GM23338 (cell line): ENCODE data around the gene WNT10A. TPM values are rescaled to one million over a fixed set of nuclear protein-coding genes. Genes with fewer than 3 reads are reported as not detected.
A peak's percentile ranks its signal among the peaks of the same experiment; 100 is the strongest.

ENCODE experiments used
- ATAC-seq: fragments of 200-7000 bp; cut with Tn5 transposase; 3 replicates; pipeline ENCODE4 v1.9.1; 2020
- DNase-seq: peaks from one replicate; pipeline ENCODE4 v3.0.0-alpha.2; 2015; ENCODE audit warnings: low spot score
- H2AFZ ChIP-seq: fragments of 200-600 bp; sonication (generic); 2 replicates; pipeline ENCODE4 v1.8.0; 2016; ENCODE audit warnings: antibody characterized with exemption, mild to moderate bottlenecking, moderate library complexity
- H3F3A ChIP-seq: fragments of 200-600 bp; sonication (generic); replicated peaks from 2 replicates; pipeline ENCODE4 v1.8.0; 2017; ENCODE audit warnings: antibody characterized with exemption, mixed run types, low read depth
- H3K27ac ChIP-seq: fragments of 200-600 bp; sonication (generic); 2 replicates; pipeline ENCODE4 v1.6.1; 2016; ENCODE audit warnings: low read depth
- H3K27me3 ChIP-seq: fragments of 200-600 bp; sonication (generic); 2 replicates; pipeline ENCODE4 v1.8.0; 2016; ENCODE audit warnings: mild to moderate bottlenecking, mixed run types, moderate library complexity; ENCODE audit not compliant: insufficient read depth
- H3K36me3 ChIP-seq: fragments of 200-600 bp; sonication (generic); 2 replicates; pipeline ENCODE4 v1.8.0; 2016; ENCODE audit warnings: mild to moderate bottlenecking; ENCODE audit not compliant: insufficient read depth
- H3K4me1 ChIP-seq: fragments of 200-600 bp; sonication (generic); 2 replicates; pipeline ENCODE4 v1.8.0; 2016; ENCODE audit warnings: mild to moderate bottlenecking, moderate library complexity; ENCODE audit not compliant: insufficient read depth
- H3K4me2 ChIP-seq: fragments of 200-600 bp; sonication (generic); 2 replicates; pipeline ENCODE4 v1.7.1; 2017; ENCODE audit warnings: mixed run types
- H3K4me3 ChIP-seq: fragments of 200-600 bp; sonication (generic); 2 replicates; pipeline ENCODE4 v1.6.1; 2016; ENCODE audit warnings: mixed run types
- H3K79me2 ChIP-seq: fragments of 200-600 bp; sonication (generic); replicated peaks from 2 replicates; pipeline ENCODE4 v1.8.0; 2017; ENCODE audit warnings: mild to moderate bottlenecking; ENCODE audit not compliant: insufficient read depth
- H3K9me2 ChIP-seq: fragments of 200-600 bp; sonication (generic); 2 replicates; pipeline ENCODE4 v1.8.0; 2017; ENCODE audit not compliant: insufficient read depth
- H4K20me1 ChIP-seq: fragments of 200-600 bp; sonication (generic); replicated peaks from 2 replicates; pipeline ENCODE4 v1.8.0; 2017; ENCODE audit warnings: mild to moderate bottlenecking; ENCODE audit not compliant: insufficient read depth
- H3K27ac Mint-ChIP-seq: 2 replicates; pipeline ENCODE4 v1.8.0; 2020; ENCODE audit warnings: inconsistent platforms, mild to moderate bottlenecking, moderate library complexity, mixed read lengths
- H3K27me3 Mint-ChIP-seq: 3 replicates; pipeline ENCODE4 v1.8.0; 2022; ENCODE audit warnings: low read depth, mild to moderate bottlenecking, moderate library complexity, mixed read lengths, inconsistent platforms; ENCODE audit not compliant: insufficient read depth, poor library complexity
- H3K36me3 Mint-ChIP-seq: 3 replicates; pipeline ENCODE4 v1.8.0; 2021; ENCODE audit warnings: low read depth, mild to moderate bottlenecking, inconsistent platforms, moderate library complexity, mixed read lengths
- H3K4me1 Mint-ChIP-seq: 3 replicates; pipeline ENCODE4 v1.8.0; 2020; ENCODE audit warnings: mild to moderate bottlenecking, inconsistent platforms, mixed read lengths
- H3K4me3 Mint-ChIP-seq: 3 replicates; pipeline ENCODE4 v1.8.0; 2021; ENCODE audit warnings: moderate library complexity, mild to moderate bottlenecking, inconsistent platforms, mixed read lengths
- H3K9me3 Mint-ChIP-seq: 3 replicates; pipeline ENCODE4 v1.8.0; 2020; ENCODE audit warnings: moderate library complexity, mild to moderate bottlenecking, inconsistent platforms, mixed read lengths
- CTCF ChIP-seq, 2 experiments: fragments of 200-600 bp in 1 of 2; sonication (generic) in 1 of 2; conservative IDR thresholded peaks; 2 replicates each; pipeline versions ENCODE4 v1.5.1 to v1.6.1; 2016 to 2017; ENCODE audit warnings: antibody characterized with exemption in 2 of 2, low read depth in 2 of 2, mild to moderate bottlenecking in 2 of 2, moderate library complexity in 1 of 2
- ETS1 ChIP-seq: IDR thresholded peaks from 2 replicates; pipeline ENCODE4 v1.6.1; 2016; ENCODE audit warnings: antibody characterized with exemption
- EZH2 ChIP-seq: fragments of 200-600 bp; sonication (generic); IDR thresholded peaks from one replicate; pipeline ENCODE4 v1.8.0; 2017; ENCODE audit warnings: antibody characterized with exemption, mild to moderate bottlenecking, low read depth; ENCODE audit not compliant: unreplicated experiment
- EZH2phosphoT487 ChIP-seq: fragments of 200-600 bp; sonication (generic); IDR thresholded peaks from one replicate; pipeline ENCODE4 v1.8.1; 2018; ENCODE audit warnings: antibody characterized with exemption; ENCODE audit not compliant: unreplicated experiment
- JUNB ChIP-seq: IDR thresholded peaks from one replicate; pipeline ENCODE4 v1.6.1; 2016; ENCODE audit warnings: antibody characterized with exemption; ENCODE audit not compliant: unreplicated experiment
- NANOG ChIP-seq: IDR thresholded peaks from 2 replicates; pipeline ENCODE4 v1.6.1; 2016; ENCODE audit warnings: antibody characterized with exemption, borderline replicate concordance
- POLR2AphosphoS5 ChIP-seq: IDR thresholded peaks from 2 replicates; pipeline ENCODE4 v1.6.1; 2016; ENCODE audit warnings: antibody characterized with exemption, low read depth
- STAT1 ChIP-seq: IDR thresholded peaks from one replicate; pipeline ENCODE4 v1.6.1; 2016; ENCODE audit warnings: antibody characterized with exemption; ENCODE audit not compliant: unreplicated experiment
- ZNF114 ChIP-seq: fragments of 250-450 bp; sonication (Bioruptor Pico); IDR thresholded peaks from 2 replicates; pipeline ENCODE4 v1.5.0; 2020; ENCODE audit warnings: mild to moderate bottlenecking, moderate library complexity
- ZNF331 ChIP-seq: fragments of 250-450 bp; sonication (Bioruptor Pico); IDR thresholded peaks from 2 replicates; pipeline ENCODE4 v1.5.0; 2020; ENCODE audit warnings: low read depth, mild to moderate bottlenecking, moderate library complexity
- ZNF462 ChIP-seq: fragments of 250-450 bp; sonication (Bioruptor Pico); IDR thresholded peaks from 2 replicates; pipeline ENCODE4 v1.5.0; 2020; ENCODE audit warnings: mild to moderate bottlenecking, moderate library complexity
- polyA plus RNA-seq: library from polyadenylated mRNA; unstranded; fragments of >200 nt; fragmentation: Nextera tagmentation; extraction: Ambion mirVana; gene quantifications from 2 replicates; pipeline ENCODE4 v1.2.1, GENCODE V29; 2016
- total RNA-seq: library from RNA; depleted of rRNA; stranded (reverse); fragments of >200 nt; shearing (Covaris generic); gene quantifications from 2 replicates; pipeline ENCODE4 v1.2.3, GENCODE V29; 2014
- TF ChIP-seq, protein P1 (sequence below): IDR thresholded peaks from one replicate; pipeline ENCODE4 v1.6.1; 2018; ENCODE audit warnings: antibody characterized with exemption; ENCODE audit not compliant: unreplicated experiment

Gene WNT10A
- total and polyA plus RNA-seq, 2 experiments from 2014 or later: not detected

GRCh38 chr2:218858138-218858445 is 22.6 kb upstream of the WNT10A start:
- 0 out of 2 replicates have a peak, but pooled peaks cover 20% of the 10 kb centered on the region for H3F3A ChIP-seq
- H3K4me2 ChIP-seq: no peak overlapping the region
- Mint-ChIP-seq H3K27me3 (peaks cover 96% of the 10 kb centered on the region), H3K9me3 (no peaks in the 10 kb centered on the region; the same call in 2 of the 3 replicates), H3K4me1 (peaks cover 69% of the 10 kb centered on the region), H3K27ac (no peak overlapping the region), H3K4me3 (peak overlapping the region; percentile 70; the same call in 1 of the 3 replicates), H3K36me3 (no peaks in the 10 kb centered on the region)
- peaks cover 97% of the 10 kb centered on the region for H3K27me3 ChIP-seq
- TF ChIP-seq EZH2phosphoT487 (no peak), ZNF114 (CRISPR knock-in tag) (no peak), ETS1 (no peak), JUNB (no peak), POLR2AphosphoS5 (no peak), EZH2 (no peak), CTCF (conservative IDR thresholded peaks at IDR 0.05; ENCODE audit: low read depth in 2 of 2) (no peak), NANOG (no peak), STAT1 (no peak), ZNF462 (CRISPR knock-in tag) (no peak), ZNF331 (CRISPR knock-in tag) (no peak)
- TF ChIP-seq, protein P1, sequence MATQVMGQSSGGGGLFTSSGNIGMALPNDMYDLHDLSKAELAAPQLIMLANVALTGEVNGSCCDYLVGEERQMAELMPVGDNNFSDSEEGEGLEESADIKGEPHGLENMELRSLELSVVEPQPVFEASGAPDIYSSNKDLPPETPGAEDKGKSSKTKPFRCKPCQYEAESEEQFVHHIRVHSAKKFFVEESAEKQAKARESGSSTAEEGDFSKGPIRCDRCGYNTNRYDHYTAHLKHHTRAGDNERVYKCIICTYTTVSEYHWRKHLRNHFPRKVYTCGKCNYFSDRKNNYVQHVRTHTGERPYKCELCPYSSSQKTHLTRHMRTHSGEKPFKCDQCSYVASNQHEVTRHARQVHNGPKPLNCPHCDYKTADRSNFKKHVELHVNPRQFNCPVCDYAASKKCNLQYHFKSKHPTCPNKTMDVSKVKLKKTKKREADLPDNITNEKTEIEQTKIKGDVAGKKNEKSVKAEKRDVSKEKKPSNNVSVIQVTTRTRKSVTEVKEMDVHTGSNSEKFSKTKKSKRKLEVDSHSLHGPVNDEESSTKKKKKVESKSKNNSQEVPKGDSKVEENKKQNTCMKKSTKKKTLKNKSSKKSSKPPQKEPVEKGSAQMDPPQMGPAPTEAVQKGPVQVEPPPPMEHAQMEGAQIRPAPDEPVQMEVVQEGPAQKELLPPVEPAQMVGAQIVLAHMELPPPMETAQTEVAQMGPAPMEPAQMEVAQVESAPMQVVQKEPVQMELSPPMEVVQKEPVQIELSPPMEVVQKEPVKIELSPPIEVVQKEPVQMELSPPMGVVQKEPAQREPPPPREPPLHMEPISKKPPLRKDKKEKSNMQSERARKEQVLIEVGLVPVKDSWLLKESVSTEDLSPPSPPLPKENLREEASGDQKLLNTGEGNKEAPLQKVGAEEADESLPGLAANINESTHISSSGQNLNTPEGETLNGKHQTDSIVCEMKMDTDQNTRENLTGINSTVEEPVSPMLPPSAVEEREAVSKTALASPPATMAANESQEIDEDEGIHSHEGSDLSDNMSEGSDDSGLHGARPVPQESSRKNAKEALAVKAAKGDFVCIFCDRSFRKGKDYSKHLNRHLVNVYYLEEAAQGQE: no peak
- no peak overlapping the region for H3K27ac ChIP-seq
- no peaks in the 10 kb centered on the region for H3K9me2 ChIP-seq
- no peak overlapping the region for H2AFZ ChIP-seq
- peaks cover 7% of the 10 kb centered on the region for H4K20me1 ChIP-seq
- H3K4me3 ChIP-seq: no peak overlapping the region
- H3K36me3 ChIP-seq: no peaks in the 10 kb centered on the region; the same call in 1 of the 2 replicates
- no peaks in the 10 kb centered on the region for H3K79me2 ChIP-seq
- no peak for ATAC-seq
- DNase-seq: no peak
- peaks cover 60% of the 10 kb centered on the region for H3K4me1 ChIP-seq
